ENCODE results near the gene BIRC7.

Gene BIRC7, protein sequence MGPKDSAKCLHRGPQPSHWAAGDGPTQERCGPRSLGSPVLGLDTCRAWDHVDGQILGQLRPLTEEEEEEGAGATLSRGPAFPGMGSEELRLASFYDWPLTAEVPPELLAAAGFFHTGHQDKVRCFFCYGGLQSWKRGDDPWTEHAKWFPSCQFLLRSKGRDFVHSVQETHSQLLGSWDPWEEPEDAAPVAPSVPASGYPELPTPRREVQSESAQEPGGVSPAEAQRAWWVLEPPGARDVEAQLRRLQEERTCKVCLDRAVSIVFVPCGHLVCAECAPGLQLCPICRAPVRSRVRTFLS

DNA sequence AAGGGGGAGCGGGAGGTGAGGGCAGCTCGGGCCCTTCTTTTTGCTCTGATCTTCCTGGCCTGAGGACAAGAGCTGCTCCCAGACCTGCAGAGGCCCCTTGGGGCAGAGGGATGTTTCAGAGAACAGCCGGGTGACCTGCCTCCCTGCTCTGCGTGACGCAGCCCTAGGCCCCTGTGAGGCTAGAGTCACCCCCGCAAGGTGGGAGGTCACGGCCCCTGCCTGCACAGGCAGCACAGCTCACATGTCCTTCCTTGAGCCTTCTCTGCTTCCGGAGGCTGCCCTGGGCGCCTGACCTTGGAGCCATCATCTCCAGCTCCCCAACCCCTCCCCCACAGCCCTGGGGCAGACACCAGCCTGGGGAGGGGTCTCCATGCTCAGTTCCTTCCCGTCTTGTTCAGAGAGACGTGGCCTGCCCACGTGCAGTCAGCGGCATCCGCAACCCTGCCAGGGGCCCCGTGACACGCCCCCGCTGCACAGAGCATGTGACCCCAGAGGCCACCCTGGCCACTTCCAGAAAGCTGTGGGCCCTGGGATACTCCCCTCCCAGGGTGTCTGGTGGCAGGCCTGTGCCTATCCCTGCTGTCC lies at the start of gene BIRC7:
BIRC7 (plus strand) TSS at position 507 of the 585 bp plus-strand sequence. CDS start 192 bp downstream, outside the sequence.
- DNase-seq: no peak

DNA sequence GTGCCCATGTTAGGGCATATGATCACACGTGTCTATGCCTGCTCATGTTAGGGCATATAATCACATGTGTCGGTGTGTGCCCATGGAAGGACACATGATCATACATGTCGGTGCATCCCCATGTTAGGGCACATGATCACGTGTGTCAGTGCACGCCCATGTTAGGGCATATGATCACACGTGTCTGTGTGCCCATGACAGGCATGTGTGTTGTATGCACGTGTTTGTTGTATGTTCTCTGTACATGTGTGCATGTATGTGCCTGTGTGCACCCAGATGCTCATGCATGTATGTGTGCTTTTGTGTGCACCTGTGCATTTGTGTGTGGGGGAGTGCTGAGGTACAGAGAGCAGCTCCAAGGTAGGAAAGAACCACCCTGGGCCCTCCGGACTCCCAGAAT lies 49.6 kb upstream of the BIRC7 start:
- DNase-seq: no peak

DNA sequence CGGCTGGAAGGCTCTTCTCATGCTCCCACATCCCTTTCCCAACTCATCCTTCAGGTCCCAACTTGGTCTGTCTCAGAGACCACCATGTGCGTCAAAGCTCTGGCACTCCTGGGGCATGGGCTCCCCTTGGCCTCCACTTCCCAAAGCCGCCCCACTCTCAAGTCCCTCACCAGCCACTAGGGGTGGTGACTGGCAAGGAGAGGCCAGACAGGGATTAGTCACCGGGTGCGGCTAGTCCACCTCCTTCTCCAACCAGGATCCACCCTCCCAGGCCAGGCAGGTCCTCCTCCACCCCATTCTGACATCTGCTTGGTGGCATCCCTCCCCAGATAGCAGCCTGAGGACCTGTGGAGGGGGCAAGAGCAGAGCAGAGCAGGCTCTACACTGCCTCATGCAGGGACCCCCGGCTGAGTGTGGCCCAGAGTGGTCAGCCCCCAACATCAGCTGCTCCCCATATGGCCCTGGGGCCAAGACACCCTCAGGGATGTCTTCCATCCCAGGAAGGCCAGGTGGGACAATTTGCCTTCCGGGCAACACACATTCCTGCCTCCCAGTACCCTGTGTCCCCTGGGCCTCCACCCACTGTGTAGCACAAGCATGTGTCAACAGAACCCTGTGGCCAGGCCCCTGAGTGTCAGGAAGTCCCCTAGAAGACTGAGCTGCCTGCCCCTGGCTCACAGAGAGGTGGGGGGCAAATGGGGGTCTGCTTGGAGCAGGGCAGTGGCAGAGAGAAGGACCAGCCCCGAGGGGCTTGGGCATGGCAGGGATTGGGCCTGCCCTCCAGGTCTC lies 49.0 kb upstream of the BIRC7 start:
- no peak for DNase-seq

DNA sequence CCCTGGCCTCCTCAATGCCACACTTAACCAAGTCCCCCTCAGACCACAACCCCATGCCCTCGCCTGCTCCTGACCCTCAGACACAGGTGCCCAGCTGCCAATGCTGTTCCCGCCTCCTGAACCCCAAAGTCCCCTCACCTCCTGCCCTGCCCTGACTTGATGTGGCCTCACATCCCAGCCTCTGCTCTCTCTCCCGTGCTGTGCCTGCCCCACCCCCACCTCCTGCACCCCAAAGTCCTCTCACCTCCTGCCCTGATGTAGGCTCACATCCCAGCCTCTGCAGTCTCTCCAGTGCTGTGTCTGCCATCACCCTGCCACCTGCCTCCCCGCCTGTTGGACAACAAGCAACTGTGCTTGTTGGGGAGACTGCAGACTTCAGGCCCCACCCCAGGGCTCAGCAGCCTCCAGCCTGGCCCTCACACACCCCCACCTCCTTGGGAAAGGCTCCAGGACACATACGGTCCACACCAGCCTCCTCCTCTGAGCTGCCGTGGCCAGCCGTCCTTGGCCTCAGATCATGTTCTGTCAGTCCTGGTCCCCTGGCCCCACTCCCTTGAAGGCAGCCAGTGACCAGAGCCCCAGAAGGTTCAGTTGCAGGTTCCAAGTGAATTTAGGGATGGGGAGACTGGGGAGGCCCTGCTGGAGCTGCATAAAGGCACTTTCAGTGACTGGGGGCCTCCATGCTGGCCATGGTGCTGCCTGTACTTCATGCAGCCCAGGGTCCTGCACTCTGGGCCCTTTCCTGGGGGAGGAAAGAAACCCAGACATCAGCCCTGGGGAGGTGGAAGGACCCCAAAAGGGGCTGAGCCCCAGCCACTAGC lies 48.2 kb upstream of the BIRC7 start:
- no peak for DNase-seq

DNA sequence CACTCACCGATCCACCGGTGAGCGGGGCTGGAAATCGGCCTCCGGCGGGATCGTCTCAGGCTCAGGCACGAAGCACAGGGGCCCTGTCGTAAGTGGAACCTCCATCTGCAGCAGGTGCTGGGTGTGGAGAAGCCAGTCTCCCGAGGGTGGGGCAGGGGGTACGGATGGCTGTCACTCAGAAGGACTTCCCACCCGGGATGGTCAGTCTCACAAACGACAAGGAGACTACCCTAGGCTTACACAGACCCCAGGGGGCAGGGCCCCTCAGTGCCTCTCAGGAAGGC lies 47.6 kb upstream of the BIRC7 start:
- DNase-seq: no peak

DNA sequence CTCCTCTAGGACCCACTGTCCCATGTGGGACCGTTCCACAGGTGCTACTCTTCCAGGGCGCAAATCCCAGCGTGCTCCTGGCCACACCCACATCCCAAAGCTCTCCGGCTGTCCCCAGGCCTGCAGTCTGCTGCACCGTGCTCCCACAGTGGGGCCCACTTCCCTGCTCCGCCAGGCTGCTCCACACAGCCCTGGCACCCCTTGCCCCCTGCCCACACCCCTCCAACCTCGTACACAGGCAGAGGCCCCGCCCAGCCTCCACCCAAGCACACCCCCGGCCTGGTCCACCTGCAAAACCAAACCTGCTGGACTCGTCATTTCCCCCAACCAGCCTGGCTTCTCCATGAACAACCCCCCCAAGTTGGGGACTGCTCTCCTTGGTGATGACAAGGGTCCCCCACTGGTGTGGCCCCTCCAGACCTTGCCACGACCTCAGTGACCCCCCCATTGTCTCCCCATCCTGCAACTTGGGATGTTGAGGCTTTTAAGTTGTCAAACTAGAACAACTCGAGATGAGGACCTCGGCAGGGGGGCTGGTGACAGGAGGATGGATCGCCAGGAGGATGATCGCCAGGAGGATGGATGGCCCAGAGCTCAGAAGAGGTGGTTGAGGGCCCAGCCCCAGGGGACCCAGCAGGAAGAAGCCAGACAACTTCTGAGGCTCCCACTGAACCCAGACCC lies 46.9 kb upstream of the BIRC7 start:
- DNase-seq: no peak

DNA sequence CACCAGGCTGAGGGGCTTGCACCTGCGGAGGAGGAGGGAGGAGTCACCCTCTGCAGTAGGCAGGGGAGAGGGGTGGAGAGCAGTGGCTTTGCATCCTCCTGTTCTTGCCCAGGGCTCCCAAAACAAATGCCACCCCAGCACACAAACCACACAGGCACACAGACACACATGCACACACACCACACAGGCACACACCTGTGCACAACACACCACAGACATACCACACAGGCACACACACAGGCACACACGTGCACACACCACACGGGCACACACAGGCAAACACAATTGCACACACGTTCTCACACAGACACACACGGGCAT lies 46.4 kb upstream of the BIRC7 start:
- no peak for DNase-seq

DNA sequence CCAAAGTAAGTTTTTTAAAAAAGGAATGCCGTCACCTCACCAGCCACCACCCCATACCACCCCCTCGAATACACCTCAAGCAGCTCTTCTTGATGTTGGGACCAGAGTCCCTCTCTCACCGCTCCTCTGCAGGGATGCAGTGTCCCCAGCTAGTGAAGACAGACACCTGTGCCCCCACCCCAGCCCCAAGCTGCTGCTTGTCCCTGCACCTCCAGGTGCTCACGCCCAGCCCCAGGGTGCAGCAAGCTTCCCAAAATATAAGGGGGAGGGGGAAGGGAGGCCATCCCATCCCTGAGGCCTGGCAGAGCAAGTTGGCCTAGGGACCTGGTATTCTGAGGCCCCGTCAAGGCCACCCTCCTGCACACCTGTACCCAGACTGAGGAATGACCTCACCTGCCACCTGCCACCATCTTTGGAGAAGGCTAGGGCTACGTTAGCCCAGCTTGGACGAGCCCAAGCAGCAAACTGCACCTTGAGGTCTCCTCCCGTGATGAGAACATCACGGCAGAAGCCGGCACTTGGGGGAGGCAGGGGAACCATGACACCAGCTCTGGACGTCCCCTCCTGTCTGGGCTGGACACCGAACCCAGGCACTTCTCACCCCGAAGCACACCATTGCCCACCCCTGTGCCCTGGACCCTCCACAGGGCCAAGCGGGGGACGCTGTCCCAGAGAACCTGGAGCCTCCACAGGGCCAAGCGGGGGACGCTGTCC lies 45.7 kb upstream of the BIRC7 start:
- no peak for DNase-seq

DNA sequence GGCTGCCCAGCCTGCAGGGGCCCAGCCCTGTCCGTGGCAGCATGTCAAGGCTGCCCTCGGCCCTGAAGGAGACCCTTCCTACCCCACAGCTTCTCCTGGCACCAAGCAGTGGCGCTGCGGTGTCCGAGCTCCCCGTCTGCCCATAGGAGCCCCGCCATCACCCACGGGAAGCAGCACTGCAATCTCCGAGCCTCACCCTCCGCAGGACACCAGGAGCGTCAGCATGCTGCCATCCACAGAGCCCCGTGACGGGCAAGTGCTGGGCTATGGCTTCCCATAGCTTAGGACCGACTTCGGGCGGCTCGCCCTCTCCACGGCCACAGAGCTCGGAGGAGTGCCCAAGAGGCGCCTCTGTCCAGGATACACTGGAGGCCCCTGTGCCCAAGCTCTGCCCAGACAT lies 44.9 kb upstream of the BIRC7 start:
- no peak for DNase-seq

DNA sequence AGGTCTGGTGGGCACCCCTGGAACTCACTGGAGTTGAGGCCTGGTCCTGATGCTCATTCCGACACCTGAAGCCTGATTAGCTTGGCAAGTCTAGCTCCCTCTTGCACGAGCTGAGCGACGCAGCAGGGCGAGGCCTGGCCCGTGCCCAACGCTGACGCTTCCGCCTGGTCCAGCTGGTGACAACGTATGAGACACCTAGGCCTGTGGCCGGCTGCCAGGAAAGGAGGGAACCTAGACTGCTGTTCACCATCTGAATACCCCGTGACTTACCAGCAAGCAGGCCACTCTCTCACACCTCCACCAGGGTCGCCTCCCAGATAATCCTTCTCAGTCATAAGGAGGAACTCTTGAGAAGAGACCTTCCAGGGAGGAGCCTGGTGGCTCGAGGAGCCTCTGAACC lies 44.3 kb upstream of the BIRC7 start:
- peak; percentile 81 for DNase-seq

DNA sequence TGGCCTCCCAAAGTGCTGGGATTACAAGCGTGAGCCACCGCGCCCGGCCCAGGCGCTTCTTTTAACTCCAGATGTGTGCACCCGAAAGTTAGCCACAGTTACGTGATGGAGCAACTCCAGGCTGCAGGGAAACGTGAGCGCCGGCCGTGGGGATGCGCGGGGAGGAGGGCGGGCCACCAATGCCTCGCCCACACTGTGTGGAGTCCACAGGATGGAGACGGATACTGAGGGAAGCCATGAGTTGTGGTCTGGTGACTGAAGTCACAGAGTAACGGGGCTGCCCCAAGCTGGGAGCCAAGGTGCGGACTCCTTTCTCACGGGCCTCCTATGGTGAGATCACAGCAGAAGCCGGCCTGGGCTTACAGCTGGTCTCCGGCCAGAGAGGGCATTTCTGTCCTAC lies 43.0 kb upstream of the BIRC7 start:
- no peak for DNase-seq

DNA sequence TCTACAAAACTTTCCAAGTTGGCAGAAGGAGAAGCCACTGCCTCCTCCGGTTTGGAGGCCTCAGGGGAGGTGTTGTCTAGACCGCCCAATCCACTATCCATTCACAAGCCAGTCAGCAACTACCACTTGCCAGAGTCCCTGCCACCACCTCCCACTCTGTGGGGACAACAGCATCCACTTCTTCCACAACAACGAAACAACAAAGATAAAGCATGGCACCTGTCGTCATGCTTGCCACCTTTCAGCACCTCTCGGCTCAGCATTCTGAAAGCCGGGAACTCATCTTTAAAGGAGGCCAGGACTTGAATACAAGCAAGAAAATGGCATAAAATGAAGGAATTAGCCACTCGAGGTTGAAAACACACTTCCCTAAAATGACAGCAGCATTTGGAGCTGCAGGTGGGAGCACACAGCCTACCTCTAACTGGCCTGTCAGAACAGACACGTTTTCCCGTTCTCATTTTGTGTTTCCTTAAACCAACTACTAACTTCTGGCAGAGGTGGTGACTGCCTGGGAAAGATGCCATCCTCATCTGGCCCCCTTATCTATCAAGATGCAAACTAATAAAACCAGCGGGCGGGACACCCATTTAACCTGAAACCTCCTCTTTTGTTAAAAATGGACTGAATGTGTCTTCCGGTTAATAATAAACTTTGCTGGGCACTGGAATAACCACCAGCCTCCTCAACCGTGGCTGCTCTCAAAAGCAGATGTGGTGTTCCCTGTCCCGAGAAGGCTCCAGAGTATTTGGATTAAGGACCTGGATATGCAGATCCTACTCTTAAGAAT lies 41.5 kb upstream of the BIRC7 start:
- DNase-seq: no peak

DNA sequence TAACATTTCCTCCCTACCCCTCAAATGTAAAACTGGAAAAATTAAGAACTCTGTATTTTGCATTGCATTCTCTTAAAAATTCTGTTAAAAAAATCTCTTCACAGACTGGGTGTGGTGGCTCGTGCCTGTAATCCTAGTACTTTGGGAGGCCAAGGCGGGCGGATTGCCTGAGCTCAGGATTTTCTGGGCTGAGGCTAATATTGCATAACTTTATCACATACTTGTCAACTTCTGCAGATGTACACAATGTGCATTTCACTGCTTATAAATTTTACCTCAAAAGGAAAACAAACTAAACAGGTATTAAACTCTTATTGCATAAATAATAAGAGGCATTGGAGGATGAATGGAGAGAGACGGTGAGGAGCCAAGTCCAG lies 40.9 kb upstream of the BIRC7 start:
- no peak for DNase-seq

DNA sequence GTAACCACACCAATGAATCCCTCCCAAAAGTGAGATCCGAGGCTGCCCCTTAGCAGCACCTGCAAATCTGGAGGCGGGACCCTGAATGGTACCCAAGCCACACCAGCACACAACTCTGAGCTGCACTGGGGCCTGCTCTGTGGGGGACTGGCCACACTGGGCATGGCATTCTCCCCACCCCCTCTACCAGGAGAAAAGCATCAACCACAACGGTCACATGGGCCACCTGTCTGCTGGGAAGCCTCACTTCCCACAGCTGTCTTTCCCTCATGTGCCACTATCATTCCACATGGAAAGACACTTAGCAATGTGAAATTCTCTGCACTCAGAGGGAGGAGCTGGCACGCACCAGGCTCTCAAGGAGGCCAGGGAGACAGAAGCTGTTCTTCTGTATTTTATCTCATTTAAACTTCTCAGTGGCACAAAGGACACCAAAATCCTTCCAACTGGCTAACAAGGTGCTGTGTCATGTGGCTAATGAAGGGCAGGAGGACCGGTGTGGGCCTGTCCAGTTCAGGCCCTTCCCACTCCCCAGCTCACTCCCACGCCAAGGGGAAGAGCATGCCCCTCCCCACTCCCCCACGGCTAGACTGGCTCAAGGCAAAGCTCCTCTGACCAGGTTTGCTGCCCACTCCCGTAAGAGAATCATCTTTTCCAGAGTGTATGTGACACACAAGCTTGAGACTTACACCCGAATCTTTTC lies 38.8 kb upstream of the BIRC7 start:
- DNase-seq: no peak

DNA sequence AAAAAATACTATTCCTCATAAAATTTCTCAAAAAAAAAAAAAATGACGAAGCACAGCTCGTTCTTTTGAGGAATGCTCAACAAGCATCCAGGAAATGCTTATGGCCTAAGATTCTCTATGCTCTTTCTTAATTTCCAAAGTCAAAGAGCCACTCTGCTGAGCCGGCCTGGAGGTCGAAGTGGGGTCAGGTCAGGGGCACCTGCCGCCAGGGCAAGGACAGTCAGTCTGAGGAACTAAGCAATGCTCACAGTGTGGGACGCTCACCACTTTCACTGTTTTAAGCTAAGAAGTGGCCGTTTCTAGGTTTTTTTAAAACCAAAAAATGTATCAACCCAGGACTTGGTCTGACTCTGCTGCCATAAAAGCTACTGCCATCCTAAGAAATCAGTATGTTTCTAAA lies 37.1 kb upstream of the BIRC7 start:
- DNase-seq: no peak

DNA sequence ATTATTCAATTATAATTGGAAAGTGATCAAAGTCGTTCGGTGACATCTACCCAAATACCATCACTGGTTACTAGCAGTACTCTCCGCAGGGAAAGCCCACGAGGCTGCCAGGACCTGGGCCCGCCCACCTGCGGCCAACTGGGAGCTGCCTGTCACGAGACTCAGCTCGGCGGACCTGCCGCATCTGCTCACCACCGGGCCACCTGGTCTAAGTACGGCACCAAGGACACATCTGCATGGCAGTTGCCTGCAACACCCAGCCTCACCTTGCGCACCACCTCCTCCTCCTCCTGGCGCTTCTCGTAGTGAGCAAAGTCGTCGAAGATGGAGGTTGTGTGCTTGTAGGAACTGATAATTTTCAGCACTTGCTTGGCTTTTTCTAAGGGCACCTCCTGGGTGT lies 33.7 kb upstream of the BIRC7 start:
- no peak for DNase-seq

DNA sequence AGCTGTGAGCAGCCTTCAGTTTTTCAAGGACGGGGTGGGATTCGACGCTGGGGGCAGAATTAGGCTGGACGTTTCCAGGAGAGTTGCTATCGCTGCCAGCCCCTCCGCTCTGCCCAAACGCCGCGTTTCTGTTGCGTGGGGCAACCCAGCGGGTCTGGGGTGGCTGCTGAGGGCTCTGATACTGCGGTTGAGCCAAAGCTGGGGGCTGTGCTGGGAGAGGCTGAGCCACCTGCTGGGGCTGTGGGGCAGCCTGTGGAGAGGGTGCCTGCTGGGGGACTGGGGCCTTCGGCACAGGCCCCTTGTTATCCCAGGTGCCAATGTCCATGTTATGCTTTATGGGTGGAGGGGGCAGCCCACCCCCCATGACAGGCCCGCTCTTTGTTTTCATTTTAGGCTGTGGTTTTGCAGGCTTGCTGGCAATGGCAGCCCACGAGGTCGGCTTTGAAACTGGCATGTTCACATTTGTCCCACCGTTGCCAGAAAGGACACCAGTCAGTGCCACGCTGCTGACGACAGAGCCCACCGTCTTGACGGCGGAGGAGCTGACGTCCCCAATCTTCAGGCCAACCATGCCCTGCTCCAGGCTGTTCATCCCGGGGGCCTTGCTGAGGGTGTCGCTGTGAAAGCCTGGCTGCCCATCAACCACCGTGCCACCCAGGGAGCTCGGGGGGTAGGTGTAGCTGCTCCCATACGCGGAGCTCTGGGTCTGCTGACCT lies 32.7 kb upstream of the BIRC7 start:
- DNase-seq: no peak

DNA sequence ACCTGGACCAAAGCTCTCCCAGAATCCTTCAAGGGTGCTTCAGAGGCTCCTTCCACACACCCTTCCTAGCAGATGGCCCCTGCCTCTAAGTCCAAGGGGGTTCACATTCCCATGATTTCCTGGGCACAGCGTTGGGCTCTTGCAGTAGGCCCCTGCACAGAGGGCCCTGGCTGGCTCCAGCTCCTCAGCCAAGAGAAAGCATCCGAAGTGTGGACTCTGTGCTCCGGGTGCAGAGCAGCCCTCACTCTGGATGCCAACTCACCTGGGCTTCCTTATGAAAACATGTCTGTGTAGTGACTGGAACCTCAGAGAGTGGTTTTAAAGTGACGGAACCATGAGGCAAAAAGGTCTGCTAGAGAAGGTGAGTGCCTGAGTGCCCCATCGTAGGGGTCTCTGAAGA lies 31.3 kb upstream of the BIRC7 start:
- no peak for DNase-seq

DNA sequence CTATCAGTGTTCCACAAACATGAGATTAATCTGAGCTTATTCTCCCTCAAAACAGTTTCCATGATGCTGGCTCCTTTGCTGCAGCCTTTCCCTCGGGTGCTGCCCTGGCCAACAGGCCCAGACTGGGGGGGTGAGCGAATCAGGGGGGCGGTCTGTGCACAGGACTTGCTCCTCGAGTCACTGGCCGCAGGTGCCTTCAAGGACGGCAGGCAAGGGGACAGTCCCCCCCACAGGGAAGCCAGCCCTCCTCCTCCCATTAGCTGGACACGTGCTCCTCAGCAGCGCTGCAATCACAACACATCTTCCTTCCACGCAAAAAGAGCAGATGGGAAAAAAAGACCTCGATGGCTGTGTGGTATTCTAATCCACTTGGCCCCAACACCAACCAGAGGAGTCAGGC lies 29.8 kb upstream of the BIRC7 start:
- no peak for DNase-seq

DNA sequence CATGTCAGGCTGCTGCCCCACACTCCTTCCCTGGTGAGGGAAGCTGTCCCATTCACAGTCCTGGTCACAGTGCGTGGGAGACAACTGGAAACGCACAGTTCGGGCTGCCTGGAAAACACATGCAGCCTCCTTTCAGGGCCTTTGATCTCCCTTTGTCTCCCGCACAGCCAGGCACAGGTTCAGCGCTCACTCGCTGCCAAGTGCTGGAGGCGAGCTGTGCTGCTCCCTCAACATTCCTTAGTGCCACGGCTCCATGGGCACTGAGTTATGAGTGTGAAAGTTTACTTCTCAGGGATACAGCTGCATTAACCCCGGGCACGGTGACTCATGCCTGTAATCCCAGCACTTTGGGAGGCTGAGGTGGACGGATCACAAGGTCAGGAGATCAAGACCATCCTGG lies 28.8 kb upstream of the BIRC7 start:
- DNase-seq: no peak

All from DMS 273 treated with DMSO at 0.1 percent for 48 hours (cell line).